ENCODE results near the gene ALB. TPM values are rescaled to one million over a fixed set of nuclear protein-coding genes. Genes with fewer than 3 reads are reported as not detected.

The ALB gene
- total RNA-seq, 1 donor from 2014 or later, result not detected

- H3K4me1 ChIP-seq, result no peaks in the 10 kb centered on the region
- intact Hi-C loops (cut with micrococcal nuclease), result no loop called here
- H3K9me3 ChIP-seq (replicated peaks), result no peaks in the 10 kb centered on the region
- no peaks in the 10 kb centered on the region for H3K36me3 ChIP-seq
- no peak overlapping the region for H3K4me3 ChIP-seq
- DNase-seq, result no peak
- no peak overlapping the region for H3K27ac ChIP-seq (replicated peaks)
- no peaks in the 10 kb centered on the region for H3K27me3 ChIP-seq (ENCODE audit: low read depth)
- no peak for TF ChIP-seq CTCF (IDR thresholded peaks at IDR 0.05; ENCODE audit: borderline replicate concordance)
These were observed 4.2 kb downstream of the ALB start for GRCh38 chr4:73408181-73408867.

GRCh38 chr4:73409012-73409862, 5.2 kb downstream of the ALB start:
- H3K9me3 ChIP-seq (replicated peaks), result no peaks in the 10 kb centered on the region
- intact Hi-C loops (cut with micrococcal nuclease), result no loop called here
- H3K27me3 ChIP-seq (ENCODE audit: low read depth), result no peaks in the 10 kb centered on the region
- no peak for TF ChIP-seq CTCF (IDR thresholded peaks at IDR 0.05; ENCODE audit: borderline replicate concordance)
- H3K27ac ChIP-seq (replicated peaks), result no peak overlapping the region
- no peaks in the 10 kb centered on the region for H3K36me3 ChIP-seq
- H3K4me3 ChIP-seq, result no peak overlapping the region
- H3K4me1 ChIP-seq, result no peaks in the 10 kb centered on the region
- no peak for DNase-seq

- no peaks in the 10 kb centered on the region for H3K36me3 ChIP-seq
- H3K9me3 ChIP-seq (replicated peaks), result no peaks in the 10 kb centered on the region
- no peak overlapping the region for H3K27ac ChIP-seq (replicated peaks)
- no peaks in the 10 kb centered on the region for H3K27me3 ChIP-seq (ENCODE audit: low read depth)
- no peak for DNase-seq
- no peak overlapping the region for H3K4me3 ChIP-seq
- H3K4me1 ChIP-seq, result no peaks in the 10 kb centered on the region
- intact Hi-C loops (cut with micrococcal nuclease), result no loop called here
- TF ChIP-seq CTCF (IDR thresholded peaks at IDR 0.05; ENCODE audit: borderline replicate concordance), result no peak
These were observed 6.0 kb downstream of the ALB start for GRCh38 chr4:73409978-73410548.

GRCh38 chr4:73410916-73411730, 7.0 kb downstream of the ALB start:
- intact Hi-C loops (cut with micrococcal nuclease), result no loop called here
- TF ChIP-seq CTCF (IDR thresholded peaks at IDR 0.05; ENCODE audit: borderline replicate concordance), result no peak
- no peak overlapping the region for H3K27ac ChIP-seq (replicated peaks)

More at GRCh38 chr4:73410916-73411730, 7.0 kb downstream of the ALB start:
- no peaks in the 10 kb centered on the region for H3K4me1 ChIP-seq
- H3K36me3 ChIP-seq, result no peaks in the 10 kb centered on the region
- DNase-seq, result no peak
- no peak overlapping the region for H3K4me3 ChIP-seq
- no peaks in the 10 kb centered on the region for H3K27me3 ChIP-seq (ENCODE audit: low read depth)
- no peaks in the 10 kb centered on the region for H3K9me3 ChIP-seq (replicated peaks)
